WTC11 (cell line): Measurements from ENCODE around the gene RAI14. TPM values are rescaled to one million over a fixed set of nuclear protein-coding genes. Genes with fewer than 3 reads are reported as not detected.

ENCODE experiments used
- ATAC-seq: fragments of 200-7000 bp; cut with Tn5 transposase; 2 replicates; pipeline ENCODE4 v1.10.0; 2021; ENCODE audit warnings: mild to moderate bottlenecking, moderate library complexity
- CTCF ChIA-PET: fragments of 300-600 bp; sonication (Branson Sonifier 250); formaldehyde crosslinking; loops from one replicate; lab custom pipeline; 2021; ENCODE audit warnings: antibody characterized with exemption; lab: Charles Lee
- POLR2A ChIA-PET: fragments of 350-600 bp; sonication (Branson Sonifier 250); formaldehyde crosslinking; loops from one replicate; lab custom pipeline; 2021; ENCODE audit warnings: antibody characterized with exemption; lab: Charles Lee
- DNase-seq: peaks from one replicate; pipeline ENCODE4 v3.0.0; 2021; ENCODE audit warnings: low spot score
- H3K27ac Mint-ChIP-seq: 2 replicates; pipeline ENCODE4 v1.8.0; 2021; ENCODE audit warnings: mixed read lengths
- H3K27me3 Mint-ChIP-seq: 2 replicates; pipeline ENCODE4 v1.8.0; 2021; ENCODE audit warnings: low read depth, mild to moderate bottlenecking, moderate library complexity, mixed read lengths
- H3K36me3 Mint-ChIP-seq: 2 replicates; pipeline ENCODE4 v1.8.0; 2021; ENCODE audit warnings: mixed read lengths
- H3K4me1 Mint-ChIP-seq: 2 replicates; pipeline ENCODE4 v1.8.0; 2022; ENCODE audit warnings: mixed read lengths
- H3K4me3 Mint-ChIP-seq: 2 replicates; pipeline ENCODE4 v1.8.0; 2021; ENCODE audit warnings: mild to moderate bottlenecking, moderate library complexity, mixed read lengths
- H3K9me3 Mint-ChIP-seq: 2 replicates; pipeline ENCODE4 v1.8.0; 2021; ENCODE audit warnings: mixed read lengths
- ARID4B ChIP-seq: sonication (generic); formaldehyde crosslinking; IDR thresholded peaks from 2 replicates; pipeline ENCODE4 v1.8.0; 2023; ENCODE audit warnings: missing genetic modification reagents, mild to moderate bottlenecking, borderline replicate concordance
- EMX1 ChIP-seq: fragments of 250-450 bp; sonication (Bioruptor Pico); IDR thresholded peaks from 2 replicates; pipeline ENCODE4 v1.8.0; 2021; ENCODE audit warnings: mild to moderate bottlenecking
- JUN ChIP-seq: sonication (generic); formaldehyde crosslinking; IDR thresholded peaks from 2 replicates; pipeline ENCODE4 v1.8.0; 2023; ENCODE audit warnings: mild to moderate bottlenecking, missing genetic modification reagents
- PRRX2 ChIP-seq: fragments of 250-450 bp; sonication (Bioruptor Pico); IDR thresholded peaks from 2 replicates; pipeline ENCODE4 v1.8.0; 2021; ENCODE audit warnings: mild to moderate bottlenecking
- RORB ChIP-seq: fragments of 250-450 bp; sonication (Bioruptor Pico); IDR thresholded peaks from 2 replicates; pipeline ENCODE4 v1.9.0; 2021; ENCODE audit warnings: mild to moderate bottlenecking
- STAT6 ChIP-seq: sonication (generic); formaldehyde crosslinking; conservative IDR thresholded peaks from 2 replicates; pipeline ENCODE4 v1.8.1; 2023; ENCODE audit warnings: mild to moderate bottlenecking, low read depth, missing genetic modification reagents, moderate library complexity
- total RNA-seq: library from RNA; stranded (reverse); gene quantifications from 3 replicates; pipeline ENCODE4 v1.2.3, GENCODE V29; 2021
- TF ChIP-seq, protein P1 (sequence below): sonication (generic); formaldehyde crosslinking; IDR thresholded peaks from 2 replicates; pipeline ENCODE4 v1.8.0; 2023; ENCODE audit warnings: missing genetic modification reagents
- TF ChIP-seq, protein P2 (sequence below): sonication (generic); formaldehyde crosslinking; IDR thresholded peaks from 2 replicates; pipeline ENCODE4 v1.8.1; 2022; ENCODE audit warnings: mild to moderate bottlenecking, moderate library complexity, missing genetic modification reagents
- TF ChIP-seq, protein P3 (sequence below): fragments of 250-450 bp; sonication (Bioruptor Pico); IDR thresholded peaks from 2 replicates; pipeline ENCODE4 v1.9.0; 2021; ENCODE audit warnings: mild to moderate bottlenecking, borderline replicate concordance

The RAI14 gene
- total RNA-seq, 1 experiment from 2014 or later = 185 TPM

- Mint-ChIP-seq H3K4me3 (no peak overlapping the region), H3K27me3 (no peaks in the 10 kb centered on the region), H3K27ac (no peak overlapping the region), H3K36me3 (peaks cover 5% of the 10 kb centered on the region), H3K9me3 (peaks cover 8% of the 10 kb centered on the region), H3K4me1 (peaks cover 33% of the 10 kb centered on the region)
- POLR2A ChIA-PET = no interaction called here
- no peak for ATAC-seq
- DNase-seq = no peak
- CTCF ChIA-PET = interaction anchor here (1.5 kb wide), 1 partner anchor 130 kb away, joined by 4 read pairs; no protein-coding TSS in a partner anchor
- no peak for TF ChIP-seq STAT6 (CRISPR knock-in tag)
- TF ChIP-seq, protein P1, sequence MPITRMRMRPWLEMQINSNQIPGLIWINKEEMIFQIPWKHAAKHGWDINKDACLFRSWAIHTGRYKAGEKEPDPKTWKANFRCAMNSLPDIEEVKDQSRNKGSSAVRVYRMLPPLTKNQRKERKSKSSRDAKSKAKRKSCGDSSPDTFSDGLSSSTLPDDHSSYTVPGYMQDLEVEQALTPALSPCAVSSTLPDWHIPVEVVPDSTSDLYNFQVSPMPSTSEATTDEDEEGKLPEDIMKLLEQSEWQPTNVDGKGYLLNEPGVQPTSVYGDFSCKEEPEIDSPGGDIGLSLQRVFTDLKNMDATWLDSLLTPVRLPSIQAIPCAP (CRISPR knock-in tag) = no peak
- TF ChIP-seq, protein P2, sequence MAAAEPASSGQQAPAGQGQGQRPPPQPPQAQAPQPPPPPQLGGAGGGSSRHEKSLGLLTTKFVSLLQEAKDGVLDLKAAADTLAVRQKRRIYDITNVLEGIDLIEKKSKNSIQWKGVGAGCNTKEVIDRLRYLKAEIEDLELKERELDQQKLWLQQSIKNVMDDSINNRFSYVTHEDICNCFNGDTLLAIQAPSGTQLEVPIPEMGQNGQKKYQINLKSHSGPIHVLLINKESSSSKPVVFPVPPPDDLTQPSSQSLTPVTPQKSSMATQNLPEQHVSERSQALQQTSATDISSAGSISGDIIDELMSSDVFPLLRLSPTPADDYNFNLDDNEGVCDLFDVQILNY (CRISPR knock-in tag) = no peak
- TF ChIP-seq ARID4B = no peak
These were observed 3.2 kb upstream of the RAI14 start for GRCh38 chr5:34652914-34653313.

DNA sequence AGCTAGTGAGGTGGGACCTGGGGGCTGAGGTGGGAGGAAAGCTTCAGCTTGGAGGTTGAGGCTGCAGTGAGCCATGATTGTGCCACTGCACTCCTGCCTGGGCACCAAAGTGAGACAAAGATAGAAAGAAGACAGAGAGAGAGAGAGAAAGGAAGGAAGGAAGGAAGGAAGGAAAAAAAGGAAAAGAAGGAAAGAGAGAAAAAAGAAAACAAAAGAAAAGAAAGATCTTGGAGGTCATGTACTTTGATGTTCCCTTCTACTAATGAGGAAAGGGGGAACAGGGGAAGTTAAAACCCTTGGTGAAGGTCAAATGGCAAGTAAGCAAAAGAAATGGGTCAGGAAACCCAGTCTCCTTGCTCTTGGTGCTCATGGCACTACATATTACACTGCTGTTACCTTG is 2.4 kb upstream of the RAI14 start:
- peak overlapping the region; percentile 47; the same call in 1 of the 2 replicates for H3K27ac Mint-ChIP-seq
- TF ChIP-seq, protein P3, sequence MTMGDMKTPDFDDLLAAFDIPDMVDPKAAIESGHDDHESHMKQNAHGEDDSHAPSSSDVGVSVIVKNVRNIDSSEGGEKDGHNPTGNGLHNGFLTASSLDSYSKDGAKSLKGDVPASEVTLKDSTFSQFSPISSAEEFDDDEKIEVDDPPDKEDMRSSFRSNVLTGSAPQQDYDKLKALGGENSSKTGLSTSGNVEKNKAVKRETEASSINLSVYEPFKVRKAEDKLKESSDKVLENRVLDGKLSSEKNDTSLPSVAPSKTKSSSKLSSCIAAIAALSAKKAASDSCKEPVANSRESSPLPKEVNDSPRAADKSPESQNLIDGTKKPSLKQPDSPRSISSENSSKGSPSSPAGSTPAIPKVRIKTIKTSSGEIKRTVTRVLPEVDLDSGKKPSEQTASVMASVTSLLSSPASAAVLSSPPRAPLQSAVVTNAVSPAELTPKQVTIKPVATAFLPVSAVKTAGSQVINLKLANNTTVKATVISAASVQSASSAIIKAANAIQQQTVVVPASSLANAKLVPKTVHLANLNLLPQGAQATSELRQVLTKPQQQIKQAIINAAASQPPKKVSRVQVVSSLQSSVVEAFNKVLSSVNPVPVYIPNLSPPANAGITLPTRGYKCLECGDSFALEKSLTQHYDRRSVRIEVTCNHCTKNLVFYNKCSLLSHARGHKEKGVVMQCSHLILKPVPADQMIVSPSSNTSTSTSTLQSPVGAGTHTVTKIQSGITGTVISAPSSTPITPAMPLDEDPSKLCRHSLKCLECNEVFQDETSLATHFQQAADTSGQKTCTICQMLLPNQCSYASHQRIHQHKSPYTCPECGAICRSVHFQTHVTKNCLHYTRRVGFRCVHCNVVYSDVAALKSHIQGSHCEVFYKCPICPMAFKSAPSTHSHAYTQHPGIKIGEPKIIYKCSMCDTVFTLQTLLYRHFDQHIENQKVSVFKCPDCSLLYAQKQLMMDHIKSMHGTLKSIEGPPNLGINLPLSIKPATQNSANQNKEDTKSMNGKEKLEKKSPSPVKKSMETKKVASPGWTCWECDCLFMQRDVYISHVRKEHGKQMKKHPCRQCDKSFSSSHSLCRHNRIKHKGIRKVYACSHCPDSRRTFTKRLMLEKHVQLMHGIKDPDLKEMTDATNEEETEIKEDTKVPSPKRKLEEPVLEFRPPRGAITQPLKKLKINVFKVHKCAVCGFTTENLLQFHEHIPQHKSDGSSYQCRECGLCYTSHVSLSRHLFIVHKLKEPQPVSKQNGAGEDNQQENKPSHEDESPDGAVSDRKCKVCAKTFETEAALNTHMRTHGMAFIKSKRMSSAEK (CRISPR knock-in tag) = no peak
- TF ChIP-seq PRRX2 (CRISPR knock-in tag) (no peak), RORB (no peak), JUN (CRISPR knock-in tag) (no peak), EMX1 (no peak)
- TF ChIP-seq, all 79 proteins: peak for 0
- Mint-ChIP-seq H3K9me3 (peaks cover 2% of the 10 kb centered on the region), H3K4me3 (no peak overlapping the region), H3K27me3 (no peaks in the 10 kb centered on the region), H3K4me1 (peaks cover 40% of the 10 kb centered on the region), H3K36me3 (peaks cover 3% of the 10 kb centered on the region; the same call in 1 of the 2 replicates)
- no peak for ATAC-seq
- ChIA-PET POLR2A (interaction anchor here (0.6 kb wide), 1 partner anchor 250 kb away, joined by 4 read pairs; no protein-coding TSS in a partner anchor), CTCF (interaction anchor here (1.5 kb wide), 1 partner anchor 130 kb away, joined by 4 read pairs; no protein-coding TSS in a partner anchor)
- no peak for DNase-seq
